ENCODE results near the gene ELAC2. TPM values are rescaled to one million over a fixed set of nuclear protein-coding genes. Genes with fewer than 3 reads are reported as not detected.

Gene ELAC2
- total RNA-seq, 1 donor from 2014 or later, result 45.4 TPM

GRCh38 chr17:12953156-12953555, 64.7 kb downstream of the ELAC2 start:
- DNase-seq, result no peak

- DNase-seq, result no peak
These were observed 65.8 kb downstream of the ELAC2 start for GRCh38 chr17:12952012-12952411.

- DNase-seq, result no peak
These were observed 70.8 kb downstream of the ELAC2 start for GRCh38 chr17:12947047-12947446.

Other genes starting within 250 kb of the ELAC2 start
- gene ARHGAP44, start 228.5 kb downstream of the ELAC2 start, total RNA-seq, result 5.7 TPM